Fibroblast of lung (primary cell): ENCODE results near the gene NT5C1B. TPM values are rescaled to one million over a fixed set of nuclear protein-coding genes. Genes with fewer than 3 reads are reported as not detected.

Source experiments
- DNase-seq, 2 donors: peaks; one replicate each; pipeline versions ENCODE4 v3.0.0 to v3.0.0-alpha.2; 2010; ENCODE audit warnings: low read depth in 2 of 2
- H2AFZ ChIP-seq: 2 replicates; pipeline ENCODE4 v1.5.1; 2012; ENCODE audit warnings: low read length, control low read depth, inconsistent platforms
- H3K27ac ChIP-seq: 2 replicates; pipeline ENCODE4 v1.5.1; 2011; ENCODE audit warnings: low read length, control low read depth; ENCODE audit not compliant: insufficient read depth
- H3K27me3 ChIP-seq: 2 replicates; pipeline ENCODE4 v1.5.1; 2011; ENCODE audit warnings: mild to moderate bottlenecking, low read length; ENCODE audit not compliant: control insufficient read depth, insufficient read depth
- H3K36me3 ChIP-seq: 2 replicates; pipeline ENCODE4 v1.5.1; 2011; ENCODE audit warnings: low read length; ENCODE audit not compliant: control insufficient read depth, insufficient read depth
- H3K4me1 ChIP-seq: 2 replicates; pipeline ENCODE4 v1.5.1; 2011; ENCODE audit warnings: low read length; ENCODE audit not compliant: control insufficient read depth, insufficient read depth; ENCODE audit errors: extremely low read depth
- H3K4me2 ChIP-seq: 2 replicates; pipeline ENCODE4 v1.5.1; 2011; ENCODE audit warnings: low read length, control low read depth; ENCODE audit not compliant: insufficient read depth; ENCODE audit errors: extremely low read depth
- H3K4me3 ChIP-seq, 4 experiments: fragments of 200-600 bp in 1 of 4; sonication (generic) in 1 of 4; replicated peaks in 1 of 4; 2 replicates each; pipeline ENCODE4 v1.5.1; 2011 to 2016; ENCODE audit warnings: low read length in 4 of 4, low read depth in 3 of 4, mild to moderate bottlenecking in 3 of 4, control low read depth in 2 of 4, inconsistent platforms in 1 of 4, mixed read lengths in 1 of 4; ENCODE audit not compliant: insufficient read depth in 1 of 4; ENCODE audit errors: control extremely low read depth in 1 of 4
- H3K79me2 ChIP-seq: 2 replicates; pipeline ENCODE4 v1.5.1; 2012; ENCODE audit warnings: mild to moderate bottlenecking, low read length, inconsistent platforms; ENCODE audit not compliant: control insufficient read depth, insufficient read depth
- H3K9ac ChIP-seq: 2 replicates; pipeline ENCODE4 v1.5.1; 2011; ENCODE audit warnings: mild to moderate bottlenecking, low read length, control low read depth; ENCODE audit not compliant: insufficient read depth
- H3K9me3 ChIP-seq: 2 replicates; pipeline ENCODE4 v1.5.1; 2012; ENCODE audit warnings: low read depth, low read length; ENCODE audit not compliant: control insufficient read depth, insufficient read depth
- H4K20me1 ChIP-seq: 2 replicates; pipeline ENCODE4 v1.5.1; 2011; ENCODE audit warnings: low read length; ENCODE audit not compliant: control insufficient read depth, insufficient read depth; ENCODE audit errors: extremely low read depth
- EZH2 ChIP-seq: IDR thresholded peaks from 2 replicates; pipeline ENCODE4 v1.5.1; 2012; ENCODE audit warnings: low read length, control low read depth, mild to moderate bottlenecking; ENCODE audit errors: missing control alignments
- polyA plus RNA-seq, 2 donors: library from polyadenylated mRNA; depleted of rRNA in 1 of 2; stranded (reverse) in 1 of 2; unstranded in 1 of 2; fragments of >200 nt; gene quantifications; 2 replicates each; pipeline ENCODE4 v1.2.1, GENCODE V29; 2011 to 2012; ENCODE audit warnings: missing spikeins in 1 of 2
- total RNA-seq: library from RNA; depleted of rRNA; stranded (reverse); fragments of >200 nt; gene quantifications from 2 replicates; pipeline ENCODE4 v1.2.1, GENCODE V29; 2014
- TF ChIP-seq, protein P1 (sequence below), 2 donors: IDR thresholded peaks in 1 of 2; conservative IDR thresholded peaks in 1 of 2; 1 replicate in 1 of 2; 2 replicates in 1 of 2; pipeline ENCODE4 v1.5.1; 2011 to 2012; ENCODE audit warnings: low read length in 2 of 2, control low read depth in 1 of 2, inconsistent platforms in 1 of 2, low read depth in 1 of 2, mild to moderate bottlenecking in 1 of 2

The NT5C1B gene
- total and polyA plus RNA-seq, 2 donors (not counting 1 experiment from before 2014, with no cell fraction given), result not detected

DNA sequence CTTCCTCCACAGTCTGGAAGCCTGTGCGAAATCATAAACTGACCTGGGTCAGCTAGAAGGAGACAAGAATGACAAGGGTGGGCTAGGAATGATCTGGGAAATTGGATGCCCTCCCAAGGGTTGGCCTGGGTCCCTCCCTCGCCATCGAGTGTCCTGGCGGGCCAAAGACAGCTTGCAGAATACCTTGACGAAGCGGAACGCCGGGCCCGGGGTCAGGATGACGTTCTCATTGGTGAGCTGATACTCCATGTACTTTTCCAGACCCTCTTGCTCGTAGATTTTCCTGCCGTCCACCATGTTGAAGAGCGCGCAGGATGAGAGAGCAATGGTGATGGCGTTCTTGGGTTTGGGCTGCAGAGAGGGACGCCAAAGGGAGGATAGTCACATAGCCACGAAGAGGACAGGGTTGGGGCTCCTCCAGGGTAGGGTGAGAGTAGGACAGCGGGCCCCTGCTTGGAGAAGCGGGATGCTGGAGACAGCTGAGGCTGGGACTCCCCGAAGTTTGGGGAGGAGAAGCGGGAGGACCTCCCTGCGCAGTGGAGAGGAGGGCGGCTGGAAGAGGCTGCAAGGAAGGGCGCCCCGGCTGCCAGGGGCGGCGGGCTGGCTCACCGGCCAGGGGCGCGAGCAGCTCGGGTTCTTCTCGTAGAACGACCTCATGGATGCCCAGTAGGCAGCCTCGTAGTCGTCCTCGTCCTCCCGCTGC, 5.3 kb downstream of the NT5C1B start:
- no peak overlapping the region for H3K27ac ChIP-seq
- no peak overlapping the region for H3K9ac ChIP-seq
- no peaks in the 10 kb centered on the region for H3K79me2 ChIP-seq
- H3K36me3 ChIP-seq, result no peaks in the 10 kb centered on the region
- no peak overlapping the region for H2AFZ ChIP-seq
- DNase-seq, result no peak
- H3K4me2 ChIP-seq, result no peak overlapping the region
- H3K9me3 ChIP-seq, result no peaks in the 10 kb centered on the region
- H3K4me3 ChIP-seq, result no peak overlapping the region
- H4K20me1 ChIP-seq, result no peaks in the 10 kb centered on the region
- H3K4me1 ChIP-seq, result peaks cover 4% of the 10 kb centered on the region
- no peaks in the 10 kb centered on the region for H3K27me3 ChIP-seq
- TF ChIP-seq, protein P1, sequence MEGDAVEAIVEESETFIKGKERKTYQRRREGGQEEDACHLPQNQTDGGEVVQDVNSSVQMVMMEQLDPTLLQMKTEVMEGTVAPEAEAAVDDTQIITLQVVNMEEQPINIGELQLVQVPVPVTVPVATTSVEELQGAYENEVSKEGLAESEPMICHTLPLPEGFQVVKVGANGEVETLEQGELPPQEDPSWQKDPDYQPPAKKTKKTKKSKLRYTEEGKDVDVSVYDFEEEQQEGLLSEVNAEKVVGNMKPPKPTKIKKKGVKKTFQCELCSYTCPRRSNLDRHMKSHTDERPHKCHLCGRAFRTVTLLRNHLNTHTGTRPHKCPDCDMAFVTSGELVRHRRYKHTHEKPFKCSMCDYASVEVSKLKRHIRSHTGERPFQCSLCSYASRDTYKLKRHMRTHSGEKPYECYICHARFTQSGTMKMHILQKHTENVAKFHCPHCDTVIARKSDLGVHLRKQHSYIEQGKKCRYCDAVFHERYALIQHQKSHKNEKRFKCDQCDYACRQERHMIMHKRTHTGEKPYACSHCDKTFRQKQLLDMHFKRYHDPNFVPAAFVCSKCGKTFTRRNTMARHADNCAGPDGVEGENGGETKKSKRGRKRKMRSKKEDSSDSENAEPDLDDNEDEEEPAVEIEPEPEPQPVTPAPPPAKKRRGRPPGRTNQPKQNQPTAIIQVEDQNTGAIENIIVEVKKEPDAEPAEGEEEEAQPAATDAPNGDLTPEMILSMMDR (conservative IDR thresholded peaks at IDR 0.05 in 1 of 2, IDR thresholded peaks at IDR 0.05 in 1 of 2; ENCODE audit: low read depth in 1 of 2, low read length in 2 of 2), result no peak
- no peak for TF ChIP-seq EZH2

DNA sequence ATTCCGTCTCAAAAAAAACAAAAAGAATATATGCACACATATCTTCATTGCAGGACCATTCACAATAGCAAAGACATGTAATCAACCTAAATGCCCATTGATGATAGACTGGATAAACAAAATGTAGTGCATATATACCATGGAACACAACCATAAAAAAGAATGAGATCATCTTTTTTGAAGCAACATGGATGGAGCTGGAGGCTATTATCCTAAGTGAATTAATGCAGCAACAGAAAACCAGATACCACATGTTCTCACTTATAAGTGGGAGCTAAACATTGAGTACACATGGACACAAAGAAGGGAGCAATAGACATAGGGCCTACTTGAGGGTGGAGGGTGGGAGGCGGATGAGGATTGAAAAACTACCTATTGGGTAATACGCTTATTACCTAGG, 8.8 kb downstream of the NT5C1B start:
- no peak overlapping the region for H3K27ac ChIP-seq
- TF ChIP-seq, protein P1 (conservative IDR thresholded peaks at IDR 0.05 in 1 of 2, IDR thresholded peaks at IDR 0.05 in 1 of 2; ENCODE audit: low read depth in 1 of 2, low read length in 2 of 2), result no peak
- no peak for TF ChIP-seq EZH2
- H3K9me3 ChIP-seq, result no peaks in the 10 kb centered on the region
- H3K4me1 ChIP-seq, result peaks cover 4% of the 10 kb centered on the region
- no peaks in the 10 kb centered on the region for H3K79me2 ChIP-seq
- no peaks in the 10 kb centered on the region for H3K36me3 ChIP-seq
- no peak overlapping the region for H3K4me3 ChIP-seq
- H3K4me2 ChIP-seq, result no peak overlapping the region
- H2AFZ ChIP-seq, result no peak overlapping the region
- H3K9ac ChIP-seq, result no peak overlapping the region
- no peaks in the 10 kb centered on the region for H3K27me3 ChIP-seq
- no peak for DNase-seq
- no peaks in the 10 kb centered on the region for H4K20me1 ChIP-seq

DNA sequence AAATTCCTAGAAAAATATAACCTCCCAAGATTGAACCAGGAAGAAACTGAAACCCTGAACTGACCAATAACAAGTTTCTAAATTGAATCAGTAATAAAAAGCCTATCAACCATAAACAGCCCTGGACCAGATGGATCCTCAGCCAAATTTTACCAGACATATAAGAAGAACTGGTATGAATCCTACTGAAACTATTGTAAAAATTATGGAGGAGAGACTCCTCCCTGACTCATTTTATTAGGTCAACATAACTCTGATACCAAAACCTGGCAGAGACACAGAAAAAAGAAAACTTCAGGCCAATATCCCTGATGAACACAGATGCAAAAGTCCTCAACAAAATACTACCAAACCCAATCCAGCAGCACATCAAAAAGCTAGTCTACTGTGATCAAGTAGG, 11.3 kb downstream of the NT5C1B start:
- Histone ChIP-seq H4K20me1 (no peaks in the 10 kb centered on the region), H3K27ac (no peak overlapping the region), H3K79me2 (no peaks in the 10 kb centered on the region), H3K4me1 (no peaks in the 10 kb centered on the region), H3K9me3 (no peaks in the 10 kb centered on the region), H2AFZ (no peak overlapping the region), H3K27me3 (no peaks in the 10 kb centered on the region), H3K9ac (no peak overlapping the region), H3K4me3 (no peak overlapping the region), H3K4me2 (no peak overlapping the region), H3K36me3 (no peaks in the 10 kb centered on the region)
- DNase-seq, result peak in 1 of 2 donors; percentile 15
- TF ChIP-seq, protein P1 (conservative IDR thresholded peaks at IDR 0.05 in 1 of 2, IDR thresholded peaks at IDR 0.05 in 1 of 2; ENCODE audit: low read depth in 1 of 2, low read length in 2 of 2), result no peak
- no peak for TF ChIP-seq EZH2
